Neural cell (in vitro differentiated cells): ENCODE data around the gene GJA9. TPM values are rescaled to one million over a fixed set of nuclear protein-coding genes. Genes with fewer than 3 reads are reported as not detected.

ENCODE experiments used
- H2AFZ ChIP-seq: fragments of 200-600, 300-800 bp; sonication (generic), shearing (Covaris generic); 2 replicates; pipeline ENCODE4 v1.6.0; 2014; ENCODE audit warnings: low read depth, mild to moderate bottlenecking, antibody characterized with exemption, low read length, moderate library complexity
- H3F3A ChIP-seq: fragments of 200-600 bp; shearing (Covaris generic); 2 replicates; pipeline ENCODE4 v1.6.1; 2016; ENCODE audit warnings: mild to moderate bottlenecking, moderate library complexity, mixed read lengths, antibody characterized with exemption, low read length; ENCODE audit not compliant: insufficient read depth, poor library complexity, severe bottlenecking
- H3K27ac ChIP-seq: fragments of 200-600, 300-800 bp; sonication (generic), shearing (Covaris generic); 2 replicates; pipeline ENCODE4 v1.5.1; 2014; ENCODE audit warnings: mild to moderate bottlenecking, low read length, moderate library complexity
- H3K27me3 ChIP-seq: fragments of 300-800, 200-600 bp; sonication (generic), shearing (Covaris generic); 2 replicates; pipeline ENCODE4 v1.6.0; 2014; ENCODE audit warnings: mild to moderate bottlenecking, low read depth, low read length, moderate library complexity; ENCODE audit not compliant: insufficient read depth
- H3K36me3 ChIP-seq: fragments of 300-800, 200-600 bp; sonication (generic), shearing (Covaris generic); 2 replicates; pipeline ENCODE4 v1.5.1; 2014; ENCODE audit warnings: mild to moderate bottlenecking, antibody characterized with exemption, low read length, moderate library complexity; ENCODE audit not compliant: insufficient read depth
- H3K4me2 ChIP-seq: fragments of 300-800, 200-600 bp; sonication (generic), shearing (Covaris generic); 2 replicates; pipeline ENCODE4 v1.6.0; 2014; ENCODE audit warnings: mild to moderate bottlenecking, low read length
- H3K4me3 ChIP-seq: fragments of 300-800, 200-600 bp; sonication (generic), shearing (Covaris generic); 2 replicates; pipeline ENCODE4 v1.5.1; 2014; ENCODE audit warnings: mild to moderate bottlenecking, low read length, moderate library complexity
- H3K79me2 ChIP-seq: fragments of 200-600 bp; shearing (Covaris generic); replicated peaks from 2 replicates; pipeline ENCODE4 v1.6.0; 2014; ENCODE audit warnings: mild to moderate bottlenecking, low read length, moderate library complexity; ENCODE audit not compliant: insufficient read depth
- H3K9ac ChIP-seq: fragments of 300-800, 200-600 bp; sonication (generic), shearing (Covaris generic); 2 replicates; pipeline ENCODE4 v1.6.1; 2016; ENCODE audit warnings: mild to moderate bottlenecking, low read length, mixed read lengths
- H3K9me2 ChIP-seq: fragments of 200-600 bp; shearing (Covaris generic); 2 replicates; pipeline ENCODE4 v1.6.1; 2016; ENCODE audit warnings: mild to moderate bottlenecking, low read length, mixed read lengths; ENCODE audit not compliant: insufficient read depth
- H3K9me3 ChIP-seq: fragments of 200-600, 300-800 bp; sonication (generic), shearing (Covaris generic); 2 replicates; pipeline ENCODE4 v1.6.1; 2016; ENCODE audit warnings: mild to moderate bottlenecking, mixed run types, low read length, moderate library complexity, mixed read lengths
- H4K20me1 ChIP-seq: fragments of 200-600 bp; shearing (Covaris generic); 2 replicates; pipeline ENCODE4 v1.6.1; 2016; ENCODE audit warnings: mild to moderate bottlenecking, mixed run types; ENCODE audit not compliant: insufficient read depth
- EP300 ChIP-seq: fragments of 450-650 bp; conservative IDR thresholded peaks from 2 replicates; pipeline ENCODE4 v1.6.1; 2014; ENCODE audit warnings: antibody characterized with exemption, mild to moderate bottlenecking, moderate library complexity; ENCODE audit not compliant: poor library complexity, severe bottlenecking
- EZH2 ChIP-seq: fragments of 200-600, 300-800 bp; shearing (Covaris generic), sonication (generic); IDR thresholded peaks from 2 replicates; pipeline ENCODE4 v1.6.1; 2014; ENCODE audit warnings: antibody characterized with exemption, low read length, borderline replicate concordance, mild to moderate bottlenecking; ENCODE audit not compliant: insufficient read depth, poor library complexity, severe bottlenecking
- MXI1 ChIP-seq: fragments of 450-650 bp; conservative IDR thresholded peaks from 2 replicates; pipeline ENCODE4 v1.6.1; 2014; ENCODE audit warnings: antibody characterized with exemption, mild to moderate bottlenecking; ENCODE audit not compliant: poor library complexity, severe bottlenecking
- POLR2AphosphoS5 ChIP-seq: IDR thresholded peaks from 2 replicates; pipeline ENCODE4 v1.6.1; 2012
- RAD21 ChIP-seq: fragments of 450-650 bp; conservative IDR thresholded peaks from 2 replicates; pipeline ENCODE4 v1.6.1; 2014; ENCODE audit warnings: antibody characterized with exemption, mild to moderate bottlenecking, moderate library complexity
- SMC3 ChIP-seq: fragments of 450-650 bp; conservative IDR thresholded peaks from 2 replicates; pipeline ENCODE4 v1.6.1; 2014; ENCODE audit warnings: antibody characterized with exemption, mild to moderate bottlenecking, moderate library complexity; ENCODE audit not compliant: poor library complexity
- TAF1 ChIP-seq: IDR thresholded peaks from 2 replicates; pipeline ENCODE4 v1.6.1; 2012; ENCODE audit warnings: low read depth
- polyA plus RNA-seq: library from polyadenylated mRNA; depleted of rRNA; stranded (reverse); fragments of >200 nt; gene quantifications from 2 replicates; pipeline ENCODE4 v1.2.3, GENCODE V29; 2014
- TF ChIP-seq, protein P1 (sequence below): fragments of 450-650 bp; IDR thresholded peaks from 2 replicates; pipeline ENCODE4 v1.5.1; 2014; ENCODE audit warnings: antibody characterized with exemption, mild to moderate bottlenecking, moderate library complexity; ENCODE audit not compliant: poor library complexity, severe bottlenecking
- TF ChIP-seq, protein P2 (sequence below): IDR thresholded peaks from 2 replicates; pipeline ENCODE4 v1.6.1; 2012; ENCODE audit warnings: borderline replicate concordance

Gene GJA9
- polyA plus RNA-seq, 1 donor from 2014 or later = not detected

DNA sequence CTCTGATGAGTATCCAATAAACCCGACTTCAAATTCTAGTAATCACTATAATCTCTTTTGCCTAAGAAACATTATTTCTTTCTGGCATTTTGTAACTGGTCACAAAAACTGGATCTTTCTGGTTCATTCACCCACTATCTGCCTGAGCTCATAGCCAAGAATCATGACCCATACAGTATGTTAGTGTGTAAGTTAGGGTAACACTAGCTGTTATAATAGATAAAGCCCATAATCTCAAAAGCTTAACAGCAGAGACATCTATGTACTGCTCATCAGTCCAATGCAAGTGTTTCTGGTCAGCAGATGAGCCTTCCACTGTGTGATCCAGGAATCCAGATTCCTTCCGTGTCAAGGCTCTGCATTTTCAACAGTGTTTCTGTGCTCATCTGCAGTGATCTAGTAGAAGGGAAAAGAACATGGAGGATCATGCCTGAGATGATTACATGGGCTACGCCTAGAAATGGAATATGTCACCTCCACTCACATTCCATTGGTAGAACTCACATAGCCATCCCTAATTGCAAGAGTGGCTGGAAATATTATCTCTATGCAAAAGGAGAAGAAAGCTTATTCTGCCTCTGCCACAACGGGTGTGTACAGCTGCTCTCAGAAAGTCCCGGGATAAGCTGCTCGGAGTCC, 49.5 kb downstream of the GJA9 start:
- H3K9ac ChIP-seq = no peak overlapping the region
- no peaks in the 10 kb centered on the region for H4K20me1 ChIP-seq
- no peak overlapping the region for H3K4me2 ChIP-seq
- TF ChIP-seq EP300 (no peak), EZH2 (no peak), RAD21 (no peak), TAF1 (no peak), POLR2AphosphoS5 (no peak), MXI1 (no peak), SMC3 (no peak)
- TF ChIP-seq, protein P1, sequence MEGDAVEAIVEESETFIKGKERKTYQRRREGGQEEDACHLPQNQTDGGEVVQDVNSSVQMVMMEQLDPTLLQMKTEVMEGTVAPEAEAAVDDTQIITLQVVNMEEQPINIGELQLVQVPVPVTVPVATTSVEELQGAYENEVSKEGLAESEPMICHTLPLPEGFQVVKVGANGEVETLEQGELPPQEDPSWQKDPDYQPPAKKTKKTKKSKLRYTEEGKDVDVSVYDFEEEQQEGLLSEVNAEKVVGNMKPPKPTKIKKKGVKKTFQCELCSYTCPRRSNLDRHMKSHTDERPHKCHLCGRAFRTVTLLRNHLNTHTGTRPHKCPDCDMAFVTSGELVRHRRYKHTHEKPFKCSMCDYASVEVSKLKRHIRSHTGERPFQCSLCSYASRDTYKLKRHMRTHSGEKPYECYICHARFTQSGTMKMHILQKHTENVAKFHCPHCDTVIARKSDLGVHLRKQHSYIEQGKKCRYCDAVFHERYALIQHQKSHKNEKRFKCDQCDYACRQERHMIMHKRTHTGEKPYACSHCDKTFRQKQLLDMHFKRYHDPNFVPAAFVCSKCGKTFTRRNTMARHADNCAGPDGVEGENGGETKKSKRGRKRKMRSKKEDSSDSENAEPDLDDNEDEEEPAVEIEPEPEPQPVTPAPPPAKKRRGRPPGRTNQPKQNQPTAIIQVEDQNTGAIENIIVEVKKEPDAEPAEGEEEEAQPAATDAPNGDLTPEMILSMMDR = no peak
- TF ChIP-seq, protein P2, sequence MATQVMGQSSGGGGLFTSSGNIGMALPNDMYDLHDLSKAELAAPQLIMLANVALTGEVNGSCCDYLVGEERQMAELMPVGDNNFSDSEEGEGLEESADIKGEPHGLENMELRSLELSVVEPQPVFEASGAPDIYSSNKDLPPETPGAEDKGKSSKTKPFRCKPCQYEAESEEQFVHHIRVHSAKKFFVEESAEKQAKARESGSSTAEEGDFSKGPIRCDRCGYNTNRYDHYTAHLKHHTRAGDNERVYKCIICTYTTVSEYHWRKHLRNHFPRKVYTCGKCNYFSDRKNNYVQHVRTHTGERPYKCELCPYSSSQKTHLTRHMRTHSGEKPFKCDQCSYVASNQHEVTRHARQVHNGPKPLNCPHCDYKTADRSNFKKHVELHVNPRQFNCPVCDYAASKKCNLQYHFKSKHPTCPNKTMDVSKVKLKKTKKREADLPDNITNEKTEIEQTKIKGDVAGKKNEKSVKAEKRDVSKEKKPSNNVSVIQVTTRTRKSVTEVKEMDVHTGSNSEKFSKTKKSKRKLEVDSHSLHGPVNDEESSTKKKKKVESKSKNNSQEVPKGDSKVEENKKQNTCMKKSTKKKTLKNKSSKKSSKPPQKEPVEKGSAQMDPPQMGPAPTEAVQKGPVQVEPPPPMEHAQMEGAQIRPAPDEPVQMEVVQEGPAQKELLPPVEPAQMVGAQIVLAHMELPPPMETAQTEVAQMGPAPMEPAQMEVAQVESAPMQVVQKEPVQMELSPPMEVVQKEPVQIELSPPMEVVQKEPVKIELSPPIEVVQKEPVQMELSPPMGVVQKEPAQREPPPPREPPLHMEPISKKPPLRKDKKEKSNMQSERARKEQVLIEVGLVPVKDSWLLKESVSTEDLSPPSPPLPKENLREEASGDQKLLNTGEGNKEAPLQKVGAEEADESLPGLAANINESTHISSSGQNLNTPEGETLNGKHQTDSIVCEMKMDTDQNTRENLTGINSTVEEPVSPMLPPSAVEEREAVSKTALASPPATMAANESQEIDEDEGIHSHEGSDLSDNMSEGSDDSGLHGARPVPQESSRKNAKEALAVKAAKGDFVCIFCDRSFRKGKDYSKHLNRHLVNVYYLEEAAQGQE = no peak
- no peaks in the 10 kb centered on the region for H3K36me3 ChIP-seq
- H3K4me3 ChIP-seq = no peak overlapping the region
- H3K9me3 ChIP-seq = no peaks in the 10 kb centered on the region
- no peaks in the 10 kb centered on the region for H3K79me2 ChIP-seq
- no peak overlapping the region for H3K27ac ChIP-seq
- no peaks in the 10 kb centered on the region for H3K9me2 ChIP-seq
- no peaks in the 10 kb centered on the region for H3F3A ChIP-seq
- H3K27me3 ChIP-seq = no peaks in the 10 kb centered on the region
- H2AFZ ChIP-seq = no peak overlapping the region

DNA sequence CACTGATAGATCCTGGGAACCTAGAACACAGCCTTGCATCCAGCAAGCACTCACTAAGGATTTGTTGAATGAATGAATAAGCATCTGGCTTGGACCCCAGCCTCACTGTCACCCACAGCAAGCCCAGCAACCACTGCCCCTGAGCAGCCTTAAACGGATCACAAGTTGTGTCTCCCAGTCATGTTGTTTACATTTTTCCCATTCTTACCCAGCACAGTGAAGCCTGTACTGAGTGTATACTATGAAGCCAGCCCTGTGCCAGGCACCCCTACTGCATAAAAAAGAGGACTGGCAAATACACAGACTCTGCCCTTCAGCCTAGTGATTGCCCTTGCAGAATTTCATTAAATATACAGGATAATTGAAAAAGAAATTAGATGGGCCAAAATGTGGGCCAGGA, 52.0 kb downstream of the GJA9 start:
- H3K4me2 ChIP-seq = no peak overlapping the region
- no peak overlapping the region for H3K4me3 ChIP-seq
- no peaks in the 10 kb centered on the region for H3K27me3 ChIP-seq
- H3K27ac ChIP-seq = no peak overlapping the region
- no peaks in the 10 kb centered on the region for H3K9me2 ChIP-seq
- H3K9ac ChIP-seq = no peak overlapping the region
- no peaks in the 10 kb centered on the region for H3F3A ChIP-seq
- no peak overlapping the region for H2AFZ ChIP-seq
- no peaks in the 10 kb centered on the region for H3K36me3 ChIP-seq
- H3K79me2 ChIP-seq = no peaks in the 10 kb centered on the region
- H4K20me1 ChIP-seq = no peaks in the 10 kb centered on the region
- TF ChIP-seq RAD21 (no peak), EP300 (no peak), SMC3 (no peak), MXI1 (no peak), POLR2AphosphoS5 (no peak), EZH2 (no peak), TAF1 (no peak)
- TF ChIP-seq, protein P2 = no peak
- TF ChIP-seq, protein P1 = no peak
- H3K9me3 ChIP-seq = no peaks in the 10 kb centered on the region
